Heart left ventricle (tissue), 16 donors: ENCODE measurements around the gene CORO6. TPM values are rescaled to one million over a fixed set of nuclear protein-coding genes. Genes with fewer than 3 reads are reported as not detected.
"Not testable (repeated sequence)": the region's sequence is repeated elsewhere in the genome, so short reads cannot be mapped to it uniquely, and the experiment has no call there.

Source experiments
- ATAC-seq, 4 donors: fragments of 200-7000 bp; cut with Tn5 transposase; one replicate each; pipeline ENCODE4 v1.9.1; 2020 to 2022; ENCODE audit warnings: moderate library complexity in 4 of 4, mild to moderate bottlenecking in 3 of 4, moderate number of reproducible peaks in 1 of 4
- DNase-seq, 5 donors: peaks; one replicate each; pipeline ENCODE4 v3.0.0-alpha.2; 2020
- H3K27ac ChIP-seq, 12 donors: fragments of 200-600 bp; sonication (generic) in 4 of 12; one replicate each; pipeline versions ENCODE4 v1.5.0 to v1.8.0; 2016 to 2022; ENCODE audit warnings: mild to moderate bottlenecking in 2 of 12
- H3K27me3 ChIP-seq, 9 donors: fragments of 200-600 bp; sonication (generic) in 2 of 9; one replicate each; pipeline versions ENCODE4 v1.5.1 to v1.8.0; 2016 to 2022; ENCODE audit warnings: mild to moderate bottlenecking in 3 of 9
- H3K36me3 ChIP-seq, 9 donors: fragments of 200-600 bp; sonication (generic) in 2 of 9; one replicate each; pipeline versions ENCODE4 v1.5.0 to v1.8.0; 2018 to 2022; ENCODE audit warnings: mild to moderate bottlenecking in 2 of 9
- H3K4me1 ChIP-seq, 12 donors: fragments of 200-600 bp; sonication (generic) in 4 of 12; one replicate each; pipeline versions ENCODE4 v1.5.0 to v1.8.0; 2016 to 2022; ENCODE audit warnings: mild to moderate bottlenecking in 3 of 12
- H3K4me3 ChIP-seq, 12 donors: fragments of 200-600 bp; sonication (generic) in 4 of 12; one replicate each; pipeline versions ENCODE4 v1.5.0 to v1.8.0; 2017 to 2022; ENCODE audit warnings: mild to moderate bottlenecking in 9 of 12, moderate library complexity in 4 of 12
- H3K9me3 ChIP-seq, 12 donors: fragments of 200-600 bp; sonication (generic) in 4 of 12; one replicate each; pipeline versions ENCODE4 v1.5.0 to v1.8.0; 2016 to 2022; ENCODE audit warnings: mild to moderate bottlenecking in 1 of 12
- POLR2A ChIP-seq, 2 donors: fragments of 450-650 bp; IDR thresholded peaks; one replicate each; pipeline ENCODE4 v1.6.1; 2017; ENCODE audit warnings: antibody characterized with exemption in 2 of 2, mild to moderate bottlenecking in 2 of 2, moderate library complexity in 2 of 2
- WGBS, 4 donors: extraction: QIAGEN DNeasy Blood & Tissue Kit in 2 of 4; methylation state at CpG; one replicate each; pipeline versions ENCODE4 v1.1.5 to v1.1.7; 2013 to 2018; 5-methylcytosine and 5-hydroxymethylcytosine counted together
- intact Hi-C, 10 donors: fragments of 100-400 bp; cut with DNase I; formaldehyde crosslinking; loops; one replicate each; pipeline versions ENCODE4 v1.11.1 to v1.14.2; 2022
- polyA plus RNA-seq, 2 donors: library from polyadenylated mRNA; stranded (reverse); fragments of 200-250 nt; gene quantifications; one replicate each; pipeline ENCODE4 v1.2.3, GENCODE V29; 2013
- total RNA-seq, 9 donors: library from RNA; depleted of rRNA in 2 of 9; stranded (reverse); fragments of >200 nt in 2 of 9; fragmentation: NEBNext Ultra II Directional in 3 of 9; extraction: Animal tissue kit (Norgen Biotek cat#: 25700) in 3 of 9; gene quantifications; one replicate each; pipeline versions ENCODE4 v1.1.0 to v1.2.4, GENCODE V29; 2016 to 2023
- TF ChIP-seq, protein P1 (sequence below), 12 donors: fragments of 200-600 bp; sonication (generic) in 4 of 12; IDR thresholded peaks; one replicate each; pipeline versions ENCODE4 v1.5.0 to v1.8.0; 2018 to 2022; ENCODE audit warnings: antibody characterized with exemption in 12 of 12, mild to moderate bottlenecking in 5 of 12
- donor health status: ischemic (EF 13 %, LVEDD 7.1; RV severe dilation, severe dysfunction).
- donor health status: healthy with polysubstance abuse.
- donor health status: DM: no; HTN: yes; CAD: no.
- donor health status: DM: no; HTN: no; CAD: no.
- donor health status: ischemic (EF 25% LVEDD 6.9; RV normal size, moderate dysfunction).
- donor health status: ischemic (EF 25% LVEDD 5.7; RV mildly dilated, moderate dysfunction).
- donor health status: healthy.
- donor health status: DM: yes; HTN: yes; CAD: no.
- donor health status: ischemic (EF 35%, LVEDD 5.7; RV mildly dilated, moderate dysfunction).
- donor health status: nonischemic (EF 11% LVEDD 7.7; RV severe dilation, severe dysfunction).
- donor health status: DM: yes; HTN: yes; CAD: no.
- donor health status: PGD.
- donor health status: ischemic (EF 29% LVEDD 5.4; RV normal size, mild dysfunction).
- donor health status: nonischemic (EF 23%, LVEDD 6.1; RV moderate dilation, normal function).

CORO6 gene
- total and polyA plus RNA-seq, 11 donors = 50.7 to 115 (median 95.5) TPM

DNA sequence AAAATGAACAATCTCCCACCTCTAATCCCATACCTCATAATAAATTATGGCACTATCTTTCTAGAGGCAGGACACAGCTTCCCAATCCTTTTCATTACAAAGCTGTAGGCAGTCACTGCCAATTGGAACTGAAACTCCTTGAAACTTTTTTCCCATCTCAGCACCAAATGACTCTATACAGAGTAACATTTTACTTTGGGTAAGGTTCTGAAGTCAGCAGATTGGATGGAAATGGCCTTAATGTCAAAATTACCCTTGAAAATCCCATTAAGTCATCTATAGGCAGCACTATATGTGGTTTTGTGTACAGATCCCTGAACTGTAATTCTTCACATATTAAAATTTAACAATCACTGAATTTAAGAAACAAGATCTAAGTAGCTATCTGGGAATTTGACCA lies 30.3 kb upstream of the CORO6 start:
- intact Hi-C loops = no loop called here
- ATAC-seq = no peak
- Histone ChIP-seq H3K27ac (no peak overlapping the region), H3K36me3 (peaks cover 0 to 81% (median 49%) of the 10 kb centered on the region in 9 donors), H3K4me1 (peaks cover 0 to 16% (median 4%) of the 10 kb centered on the region in 12 donors), H3K9me3 (no peaks in the 10 kb centered on the region), H3K27me3 (no peaks in the 10 kb centered on the region), H3K4me3 (no peak overlapping the region)
- TF ChIP-seq POLR2A (IDR thresholded peaks at IDR 0.05) = no peak
- TF ChIP-seq, protein P1, sequence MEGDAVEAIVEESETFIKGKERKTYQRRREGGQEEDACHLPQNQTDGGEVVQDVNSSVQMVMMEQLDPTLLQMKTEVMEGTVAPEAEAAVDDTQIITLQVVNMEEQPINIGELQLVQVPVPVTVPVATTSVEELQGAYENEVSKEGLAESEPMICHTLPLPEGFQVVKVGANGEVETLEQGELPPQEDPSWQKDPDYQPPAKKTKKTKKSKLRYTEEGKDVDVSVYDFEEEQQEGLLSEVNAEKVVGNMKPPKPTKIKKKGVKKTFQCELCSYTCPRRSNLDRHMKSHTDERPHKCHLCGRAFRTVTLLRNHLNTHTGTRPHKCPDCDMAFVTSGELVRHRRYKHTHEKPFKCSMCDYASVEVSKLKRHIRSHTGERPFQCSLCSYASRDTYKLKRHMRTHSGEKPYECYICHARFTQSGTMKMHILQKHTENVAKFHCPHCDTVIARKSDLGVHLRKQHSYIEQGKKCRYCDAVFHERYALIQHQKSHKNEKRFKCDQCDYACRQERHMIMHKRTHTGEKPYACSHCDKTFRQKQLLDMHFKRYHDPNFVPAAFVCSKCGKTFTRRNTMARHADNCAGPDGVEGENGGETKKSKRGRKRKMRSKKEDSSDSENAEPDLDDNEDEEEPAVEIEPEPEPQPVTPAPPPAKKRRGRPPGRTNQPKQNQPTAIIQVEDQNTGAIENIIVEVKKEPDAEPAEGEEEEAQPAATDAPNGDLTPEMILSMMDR (IDR thresholded peaks at IDR 0.05) = no peak
- DNase-seq = no peak

DNA sequence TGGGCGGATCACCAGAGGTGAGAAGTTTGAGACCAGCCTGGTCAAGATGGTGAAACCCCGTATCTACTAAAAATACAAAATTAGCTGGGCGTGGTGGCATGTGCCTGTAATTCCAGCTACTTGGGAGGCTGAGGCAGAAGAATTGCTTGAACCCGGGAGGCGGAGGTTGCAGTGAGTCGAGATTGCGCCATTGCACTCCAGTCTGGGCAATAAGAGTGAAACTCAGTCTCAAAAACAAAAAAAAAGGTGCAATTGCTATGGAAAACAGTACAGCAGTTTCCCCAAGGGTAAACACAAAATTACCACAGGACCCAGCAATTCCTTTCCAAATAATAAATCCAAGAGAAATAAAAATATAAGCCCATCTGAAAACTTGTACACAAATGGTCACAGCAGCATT lies 29.2 kb upstream of the CORO6 start:
- H3K4me3 ChIP-seq, H3K27me3 ChIP-seq, intact Hi-C loops, ATAC-seq, DNase-seq, H3K9me3 ChIP-seq: not testable (repeated sequence)
- Histone ChIP-seq H3K4me1 (peaks cover 0 to 16% (median 4%) of the 10 kb centered on the region in 12 donors), H3K27ac (peak overlapping the region in 2 of 12 donors; percentile 4 to 31), H3K36me3 (peaks cover 0 to 82% (median 60%) of the 10 kb centered on the region in 9 donors)
- WGBS, 4 donors = 94 to 97% (median 96%) methylated on average over 7 of the region's 7 CpGs

DNA sequence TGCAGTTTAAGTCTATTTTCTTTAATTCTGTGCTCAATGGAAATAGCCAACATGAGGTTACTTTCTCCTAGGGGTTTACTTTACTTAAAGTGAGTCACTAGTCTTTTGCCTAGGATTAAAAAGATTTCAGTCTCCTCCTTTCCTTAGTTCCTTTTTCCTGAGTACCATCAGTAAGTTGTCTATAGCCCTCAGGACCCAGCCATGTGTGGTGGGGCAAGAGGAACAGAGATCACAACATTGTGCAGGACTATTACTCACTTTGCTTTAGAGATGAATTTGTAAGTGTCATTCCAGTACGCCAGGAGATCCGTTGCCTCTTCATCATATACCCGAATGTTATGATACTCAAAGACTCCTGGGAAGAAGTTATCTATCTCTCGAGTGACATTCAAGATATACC lies 27.7 kb upstream of the CORO6 start:
- peak overlapping the region in 2 of 12 donors; percentile 19 to 37 for H3K27ac ChIP-seq
- peaks cover 0 to 29% (median 15%) of the 10 kb centered on the region in 12 donors for H3K4me1 ChIP-seq
- no peaks in the 10 kb centered on the region for H3K9me3 ChIP-seq
- no peaks in the 10 kb centered on the region for H3K27me3 ChIP-seq
- TF ChIP-seq, protein P1 (IDR thresholded peaks at IDR 0.05) = no peak
- TF ChIP-seq POLR2A (IDR thresholded peaks at IDR 0.05) = no peak
- WGBS, 4 donors = 76 to 85% (median 80%) methylated on average over 4 of the region's 4 CpGs
- no peak overlapping the region for H3K4me3 ChIP-seq
- no peak for ATAC-seq
- intact Hi-C loops = no loop called here
- no peak for DNase-seq
- peaks cover 0 to 78% (median 47%) of the 10 kb centered on the region in 9 donors for H3K36me3 ChIP-seq

DNA sequence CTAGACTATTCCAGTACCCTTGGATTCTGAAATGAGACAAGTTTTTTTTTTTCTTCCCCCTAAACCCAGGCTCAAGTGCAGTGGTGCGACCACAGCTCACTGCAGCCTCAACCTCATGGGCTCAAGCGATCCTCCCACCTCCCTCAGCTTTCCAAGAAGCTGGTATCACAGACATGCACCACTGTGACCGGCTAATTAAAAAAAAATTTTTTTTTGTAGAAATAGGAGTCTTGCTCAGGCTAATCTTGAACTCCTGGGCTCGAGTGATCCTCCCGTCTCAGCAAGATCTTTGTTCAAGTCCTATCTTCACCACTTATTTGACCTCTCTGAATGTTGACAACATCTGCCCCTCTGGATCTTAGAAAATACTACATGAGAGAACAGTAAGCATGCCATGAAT lies 26.6 kb upstream of the CORO6 start:
- DNase-seq (no peak), ATAC-seq (no peak)
- intact Hi-C loops = loop anchor here in 3 of 10 donors (5.0 to 10.0 kb wide), 3 partner anchors 65 to 285 kb away; partner anchors contain the start of genes GIT1 (in 1 of the 3) and SSH2 (in 1 of the 3)
- TF ChIP-seq, protein P1 (IDR thresholded peaks at IDR 0.05) = no peak
- TF ChIP-seq POLR2A (IDR thresholded peaks at IDR 0.05) = no peak
- Histone ChIP-seq H3K4me3 (no peak overlapping the region), H3K4me1 (peaks cover 0 to 34% (median 23%) of the 10 kb centered on the region in 12 donors), H3K27me3 (no peaks in the 10 kb centered on the region), H3K9me3 (no peaks in the 10 kb centered on the region), H3K36me3 (peaks cover 0 to 76% (median 40%) of the 10 kb centered on the region in 9 donors), H3K27ac (peak overlapping the region in 1 of 12 donors; percentile 4)
- 83 to 93% (median 87%) methylated on average over 5 of the region's 5 CpGs for WGBS, 4 donors

DNA sequence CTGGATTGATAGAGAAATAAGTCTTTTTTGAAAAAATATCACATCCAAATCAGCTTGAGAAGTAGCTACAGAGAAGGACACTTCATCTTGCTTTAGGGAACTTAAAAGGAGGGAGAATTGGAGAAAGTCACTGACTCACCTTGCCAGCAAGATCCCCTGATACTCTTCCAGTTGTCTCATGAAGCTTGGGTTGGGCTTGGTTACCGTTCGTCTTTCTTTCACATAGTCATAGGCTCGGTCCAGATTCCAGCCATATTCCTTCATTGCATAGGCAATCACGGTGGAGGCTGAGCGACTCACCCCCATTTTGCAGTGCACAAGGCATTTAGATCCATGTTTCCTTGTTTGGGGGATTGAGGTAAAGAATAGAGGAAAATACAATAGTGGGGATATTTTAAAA lies 25.3 kb upstream of the CORO6 start:
- no peak for ATAC-seq

More for the DNA sequence above, 25.3 kb upstream of the CORO6 start:
- 89 to 92% (median 91%) methylated on average over 5 of the region's 5 CpGs for WGBS, 4 donors
- H3K27ac ChIP-seq = no peak overlapping the region
- no peaks in the 10 kb centered on the region for H3K9me3 ChIP-seq
- H3K27me3 ChIP-seq = no peaks in the 10 kb centered on the region
- intact Hi-C loops = loop anchor here in 3 of 10 donors (5.0 to 10.0 kb wide), 3 partner anchors 63 to 287 kb away; partner anchors contain the start of genes GIT1 (in 1 of the 3) and SSH2 (in 1 of the 3)
- H3K36me3 ChIP-seq = peaks cover 0 to 71% (median 38%) of the 10 kb centered on the region in 9 donors
- H3K4me1 ChIP-seq = peaks cover 4 to 48% (median 36%) of the 10 kb centered on the region in 12 donors
- no peak for TF ChIP-seq POLR2A (IDR thresholded peaks at IDR 0.05)
- TF ChIP-seq, protein P1 (IDR thresholded peaks at IDR 0.05) = no peak
- H3K4me3 ChIP-seq = no peak overlapping the region
- no peak for DNase-seq
